Stomach (tissue), 9 donors: ENCODE data around the gene PSKH1. TPM values are rescaled to one million over a fixed set of nuclear protein-coding genes. Genes with fewer than 3 reads are reported as not detected.

Experiments
- DNase-seq, 2 donors: peaks; one replicate each; pipeline versions ENCODE4 v3.0.0 to v3.0.0-alpha.2; 2013 to 2019
- H3K27ac ChIP-seq, 5 donors: fragments of 200-600 bp in 4 of 5; sonication (generic) in 4 of 5; one replicate each; pipeline ENCODE4 v1.5.1; 2013 to 2019; ENCODE audit warnings: mild to moderate bottlenecking in 1 of 5, moderate library complexity in 1 of 5
- H3K27me3 ChIP-seq, 3 donors: fragments of 200-600 bp; sonication (generic); one replicate each; pipeline ENCODE4 v1.5.1; 2017 to 2019; ENCODE audit warnings: mixed run types in 1 of 3
- H3K36me3 ChIP-seq, 4 donors: fragments of 200-600 bp; sonication (generic); 1 replicate in 3 of 4; 2 replicates in 1 of 4; pipeline ENCODE4 v1.5.1; 2016 to 2019
- H3K4me1 ChIP-seq, 4 donors: fragments of 200-600 bp; sonication (generic); one replicate each; pipeline ENCODE4 v1.5.1; 2016 to 2019
- H3K4me3 ChIP-seq, 4 donors: fragments of 200-600 bp; sonication (generic) in 3 of 4; one replicate each; pipeline ENCODE4 v1.5.1; 2016 to 2019; ENCODE audit warnings: mild to moderate bottlenecking in 1 of 4
- H3K9me3 ChIP-seq, 4 donors: fragments of 200-600 bp; sonication (generic); one replicate each; pipeline ENCODE4 v1.5.1; 2016 to 2019
- EP300 ChIP-seq: sonication (generic); formaldehyde crosslinking; IDR thresholded peaks from one replicate; pipeline ENCODE4 v1.6.1; 2017; ENCODE audit warnings: antibody characterized with exemption
- POLR2A ChIP-seq, 4 donors: fragments of 450-650 bp; IDR thresholded peaks; one replicate each; pipeline ENCODE4 v1.6.1; 2016; ENCODE audit warnings: antibody characterized with exemption in 4 of 4, control low read depth in 2 of 4, mild to moderate bottlenecking in 1 of 4, moderate library complexity in 1 of 4
- POLR2AphosphoS5 ChIP-seq, 3 donors: sonication (generic); formaldehyde crosslinking; IDR thresholded peaks; one replicate each; pipeline ENCODE4 v1.6.1; 2016; ENCODE audit warnings: antibody characterized with exemption in 3 of 3
- WGBS, 5 donors: extraction: QIAGEN DNeasy Blood & Tissue Kit in 3 of 5; methylation state at CpG; one replicate each; pipeline versions ENCODE4 v1.1.5 to v1.1.7; 2013 to 2018; 5-methylcytosine and 5-hydroxymethylcytosine counted together
- intact Hi-C: fragments of 100-400 bp; cut with DNase I; formaldehyde crosslinking; loops from one replicate; pipeline ENCODE4 v1.15.1; 2023; ENCODE audit warnings: low total_unique reads
- polyA plus RNA-seq, 3 donors: library from polyadenylated mRNA; stranded (reverse); fragments of 200-250 nt; gene quantifications; one replicate each; pipeline ENCODE4 v1.2.3, GENCODE V29; 2013
- total RNA-seq, 5 donors: library from RNA; depleted of rRNA; stranded (reverse); fragments of >200 nt; gene quantifications; one replicate each; pipeline versions ENCODE4 v1.1.0 to v1.2.3, GENCODE V29; 2014 to 2016
- TF ChIP-seq, protein P1 (sequence below), 7 experiments: fragments of 450-650 bp in 4 of 7; fragments of 200-600 bp in 3 of 7; sonication (generic) in 3 of 7; IDR thresholded peaks; one replicate each; pipeline ENCODE4 v1.5.1; 2016 to 2019; ENCODE audit warnings: antibody characterized with exemption in 7 of 7, control low read depth in 2 of 7, mild to moderate bottlenecking in 1 of 7
- donor health status: healthy with polysubstance abuse.
- donor health status: Bipolar disorder and iron deficiency.
- donor health status: healthy.

PSKH1 gene
- total and polyA plus RNA-seq, 8 donors, result 10.2 to 93.7 (median 22.4) TPM

DNA sequence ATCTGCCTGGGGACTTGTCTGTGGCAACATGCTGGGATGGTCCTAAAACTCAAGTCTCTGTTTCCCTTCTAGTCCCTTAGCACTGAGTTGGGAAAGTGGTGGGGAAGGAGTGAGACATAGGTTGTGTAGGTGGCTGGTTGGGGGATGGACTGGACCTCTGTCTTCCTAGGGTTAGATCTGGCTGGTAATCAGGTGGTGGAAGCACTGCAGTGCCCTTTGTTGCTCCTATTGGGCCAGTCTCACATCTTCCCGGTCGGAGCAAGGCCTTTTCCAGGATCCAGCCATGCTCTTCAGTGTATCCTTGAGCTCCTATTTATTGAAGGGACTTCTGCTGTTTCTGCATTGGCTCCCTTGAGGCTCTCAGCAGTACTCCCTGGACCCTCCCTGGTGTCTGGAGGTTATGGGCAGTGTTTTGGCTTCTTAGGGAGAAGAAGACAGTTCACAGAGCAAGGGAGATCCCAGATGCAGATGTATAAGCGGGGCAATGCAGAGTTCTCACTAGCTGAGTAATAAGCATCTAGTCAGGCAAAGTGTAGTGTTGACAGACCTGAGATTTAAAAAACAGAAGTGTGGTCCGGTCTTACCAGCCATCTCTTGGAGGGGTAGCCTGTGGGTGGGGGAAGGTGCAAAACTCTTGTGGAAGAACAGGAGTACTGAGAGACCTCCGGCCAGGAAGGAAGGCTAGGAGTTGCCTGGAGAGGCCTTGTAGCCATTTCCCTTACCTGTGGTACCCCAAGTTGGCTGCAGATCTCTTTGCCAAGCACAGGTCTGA is 47.6 kb upstream of the PSKH1 start:
- DNase-seq, result peak in 1 of 2 donors; percentile 24
- Histone ChIP-seq H3K4me1 (peaks cover 41 to 71% (median 68%) of the 10 kb centered on the region in 4 donors), H3K36me3 (peaks cover 0 to 3% (median 0%) of the 10 kb centered on the region in 4 donors), H3K27ac (peak overlapping the region; percentile 22 to 100 (median 97)), H3K4me3 (peak overlapping the region; percentile 86 to 100 (median 99)), H3K9me3 (no peaks in the 10 kb centered on the region), H3K27me3 (no peaks in the 10 kb centered on the region)
- 51 to 63% (median 61%) methylated on average over 5 of the region's 5 CpGs for WGBS, 5 donors
- TF ChIP-seq, protein P1, sequence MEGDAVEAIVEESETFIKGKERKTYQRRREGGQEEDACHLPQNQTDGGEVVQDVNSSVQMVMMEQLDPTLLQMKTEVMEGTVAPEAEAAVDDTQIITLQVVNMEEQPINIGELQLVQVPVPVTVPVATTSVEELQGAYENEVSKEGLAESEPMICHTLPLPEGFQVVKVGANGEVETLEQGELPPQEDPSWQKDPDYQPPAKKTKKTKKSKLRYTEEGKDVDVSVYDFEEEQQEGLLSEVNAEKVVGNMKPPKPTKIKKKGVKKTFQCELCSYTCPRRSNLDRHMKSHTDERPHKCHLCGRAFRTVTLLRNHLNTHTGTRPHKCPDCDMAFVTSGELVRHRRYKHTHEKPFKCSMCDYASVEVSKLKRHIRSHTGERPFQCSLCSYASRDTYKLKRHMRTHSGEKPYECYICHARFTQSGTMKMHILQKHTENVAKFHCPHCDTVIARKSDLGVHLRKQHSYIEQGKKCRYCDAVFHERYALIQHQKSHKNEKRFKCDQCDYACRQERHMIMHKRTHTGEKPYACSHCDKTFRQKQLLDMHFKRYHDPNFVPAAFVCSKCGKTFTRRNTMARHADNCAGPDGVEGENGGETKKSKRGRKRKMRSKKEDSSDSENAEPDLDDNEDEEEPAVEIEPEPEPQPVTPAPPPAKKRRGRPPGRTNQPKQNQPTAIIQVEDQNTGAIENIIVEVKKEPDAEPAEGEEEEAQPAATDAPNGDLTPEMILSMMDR (IDR thresholded peaks at IDR 0.05), result no peak
- no peak for TF ChIP-seq EP300
- no peak for TF ChIP-seq POLR2AphosphoS5 (IDR thresholded peaks at IDR 0.05)
- TF ChIP-seq POLR2A (IDR thresholded peaks at IDR 0.05), result no peak
- intact Hi-C loops, result no loop called here

DNA sequence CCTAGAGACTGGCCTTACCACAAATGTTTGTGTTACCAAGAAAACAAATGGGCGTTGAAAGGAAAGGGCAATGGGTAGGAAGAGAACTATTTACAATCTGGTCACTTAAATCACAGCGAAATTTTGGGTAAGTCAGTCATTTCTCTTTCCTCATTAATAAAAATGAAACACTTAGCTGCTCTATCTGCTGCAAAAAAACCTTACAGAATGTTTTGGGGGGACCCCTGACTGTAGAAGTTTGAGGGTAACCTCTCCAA is 47.1 kb upstream of the PSKH1 start:
- intact Hi-C loops, result no loop called here
- 0 to 8% (median 6%) methylated on average over 2 of the region's 2 CpGs for WGBS, 5 donors
- H3K36me3 ChIP-seq, result peaks cover 0 to 8% (median 0%) of the 10 kb centered on the region in 4 donors
- TF ChIP-seq POLR2AphosphoS5 (IDR thresholded peaks at IDR 0.05), result no peak
- no peak for TF ChIP-seq EP300
- TF ChIP-seq, protein P1 (IDR thresholded peaks at IDR 0.05), result no peak
- TF ChIP-seq POLR2A (IDR thresholded peaks at IDR 0.05), result no peak
- H3K27ac ChIP-seq, result peak overlapping the region; percentile 90 to 100 (median 97)
- no peak for DNase-seq
- peak overlapping the region; percentile 86 to 100 (median 99) for H3K4me3 ChIP-seq
- no peaks in the 10 kb centered on the region for H3K9me3 ChIP-seq
- peaks cover 41 to 73% (median 69%) of the 10 kb centered on the region in 4 donors for H3K4me1 ChIP-seq
- no peaks in the 10 kb centered on the region for H3K27me3 ChIP-seq

DNA sequence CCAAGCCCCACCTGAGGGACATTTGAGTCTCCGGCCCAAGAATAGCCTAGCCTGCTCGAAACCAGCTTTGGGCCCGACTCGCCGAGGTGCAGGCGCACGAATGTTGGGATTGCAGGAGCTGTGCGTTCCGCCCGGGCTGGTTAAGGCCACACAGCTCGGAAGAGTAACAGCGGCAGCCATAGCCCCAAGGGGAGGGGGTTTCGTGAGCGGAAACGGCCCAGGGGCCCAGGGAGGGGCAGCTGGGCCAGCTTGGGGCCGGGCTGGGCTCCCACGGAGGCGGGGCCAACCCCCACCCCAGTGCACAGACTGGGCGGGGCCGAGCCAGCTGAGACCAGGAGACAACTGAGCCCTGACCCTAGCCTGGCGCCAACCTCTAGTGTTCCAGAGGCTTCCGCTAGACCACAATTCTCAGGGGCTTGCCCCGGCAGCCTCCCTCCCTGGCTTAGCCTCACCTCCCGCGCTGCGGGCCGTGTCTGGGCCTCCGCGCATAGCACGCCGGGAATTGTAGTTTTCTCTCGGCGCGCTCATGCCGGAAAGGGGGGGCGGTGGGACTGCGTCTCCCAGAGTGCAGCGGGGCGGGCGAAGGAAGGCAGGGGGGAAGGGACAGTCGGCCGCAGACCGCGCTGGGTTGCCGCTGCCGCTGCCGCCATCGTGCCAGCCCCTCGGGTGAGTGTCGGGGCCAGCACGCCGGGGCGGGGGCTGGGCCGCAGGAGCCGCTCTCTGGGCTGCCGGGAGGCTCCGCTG is 46.6 kb upstream of the PSKH1 start, which contains the start of gene NUTF2:
NUTF2 (plus strand) TSS at position 614 of the 744 bp plus-strand sequence. CDS start 18,198 bp downstream, outside the sequence.
- peak; percentile 96 to 98 for DNase-seq
- Histone ChIP-seq H3K9me3 (no peaks in the 10 kb centered on the region), H3K4me3 (peak within 1 kb of the TSS; percentile 86 to 100 (median 99)), H3K27me3 (no peaks in the 10 kb centered on the region), H3K4me1 (peaks cover 41 to 70% (median 66%) of the 10 kb centered on the region in 4 donors), H3K27ac (peak within 1 kb of the TSS; percentile 90 to 100 (median 97)), H3K36me3 (peaks cover 0 to 8% (median 0%) of the 10 kb centered on the region in 4 donors)
- 0 to 1% (median 0%) methylated on average over 27 to 57 of the region's 57 CpGs for WGBS, 5 donors
- TF ChIP-seq, protein P1 (IDR thresholded peaks at IDR 0.05), result peak in 1 of 7 experiments; percentile 30
- no peak for TF ChIP-seq EP300
- TF ChIP-seq POLR2A (IDR thresholded peaks at IDR 0.05), result no peak
- peak; percentile 62 to 90 (median 77) for TF ChIP-seq POLR2AphosphoS5 (IDR thresholded peaks at IDR 0.05)
- intact Hi-C loops, result no loop called here

DNA sequence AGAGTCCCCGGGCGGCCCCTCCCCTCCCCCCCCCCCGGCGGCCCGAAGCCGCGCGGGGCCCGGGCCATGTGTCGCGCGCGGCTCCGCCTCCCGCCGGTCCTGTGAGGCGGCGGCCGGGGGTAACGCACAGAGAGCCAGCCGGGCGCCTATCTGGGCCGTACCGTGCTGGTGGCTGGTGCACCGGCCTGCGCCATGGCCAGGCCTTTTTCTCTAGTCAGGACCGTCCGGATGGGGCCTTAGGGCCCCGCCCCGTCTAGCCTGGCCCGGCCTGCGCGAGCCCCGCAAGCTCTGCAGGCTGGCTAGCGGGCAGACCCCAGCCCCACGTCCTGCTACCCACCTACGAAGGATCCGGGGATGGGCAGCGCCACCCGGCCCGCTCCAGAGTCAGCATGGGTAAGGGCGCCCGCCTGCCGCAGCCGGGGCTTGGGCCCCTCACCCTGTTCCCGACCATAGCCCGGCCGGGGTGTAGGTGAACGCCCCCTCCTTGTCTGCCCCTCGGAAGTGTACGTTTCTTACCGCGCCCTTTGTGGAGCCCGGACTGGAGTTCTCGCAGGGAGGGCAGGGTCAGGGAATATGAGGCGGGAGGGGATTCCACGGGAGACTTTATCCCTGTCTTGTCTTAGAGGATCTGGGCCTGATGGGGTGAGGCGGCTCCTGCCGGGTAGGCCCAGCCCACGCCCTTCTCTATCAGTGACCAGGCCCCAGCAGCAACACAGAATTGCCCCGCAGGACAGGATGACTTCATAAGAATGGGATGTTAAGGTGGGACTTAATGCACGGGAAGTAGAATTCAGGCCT is 45.8 kb upstream of the PSKH1 start, which contains the start of gene CENPT:
CENPT (minus strand) TSS at position 630 of the 798 bp plus-strand sequence. CDS start 13,834 bp downstream, outside the sequence.
- H3K4me3 ChIP-seq, result peak within 1 kb of the TSS; percentile 86 to 100 (median 99)
- intact Hi-C loops, result no loop called here
- H3K4me1 ChIP-seq, result peaks cover 41 to 68% (median 63%) of the 10 kb centered on the region in 4 donors
- 0 to 1% (median 0%) methylated on average over 3 to 62 of the region's 62 CpGs for WGBS, 5 donors
- TF ChIP-seq POLR2AphosphoS5 (IDR thresholded peaks at IDR 0.05), result no peak
- no peak for TF ChIP-seq EP300
- TF ChIP-seq, protein P1 (IDR thresholded peaks at IDR 0.05), result no peak
- TF ChIP-seq POLR2A (IDR thresholded peaks at IDR 0.05), result no peak
- H3K9me3 ChIP-seq, result no peaks in the 10 kb centered on the region
- peaks cover 0 to 8% (median 0%) of the 10 kb centered on the region in 4 donors for H3K36me3 ChIP-seq
- no peaks in the 10 kb centered on the region for H3K27me3 ChIP-seq
- H3K27ac ChIP-seq, result peak within 1 kb of the TSS; percentile 90 to 100 (median 97)
- DNase-seq, result peak; percentile 72 to 85
